Mesodermal cell (in vitro differentiated cells): ENCODE results near the gene ST7.
"Not testable (repeated sequence)": the region's sequence is repeated elsewhere in the genome, so short reads cannot be mapped to it uniquely, and the experiment has no call there.

Experiments used
- H3K27ac ChIP-seq: 2 replicates; pipeline ENCODE4 v1.7.0; 2013; ENCODE audit warnings: mild to moderate bottlenecking, low read depth, low read length, moderate library complexity; ENCODE audit not compliant: severe bottlenecking
- H3K36me3 ChIP-seq: 2 replicates; pipeline ENCODE4 v1.7.1; 2013; ENCODE audit warnings: mild to moderate bottlenecking, low read length, moderate library complexity; ENCODE audit not compliant: control insufficient read depth, insufficient read depth
- H3K4me1 ChIP-seq: one replicate; pipeline ENCODE4 v1.7.1; 2013; ENCODE audit warnings: mild to moderate bottlenecking, low read length; ENCODE audit not compliant: insufficient read depth, control insufficient read depth, poor library complexity, severe bottlenecking
- H3K4me3 ChIP-seq: 2 replicates; pipeline ENCODE4 v1.7.0; 2013; ENCODE audit warnings: low read length, control low read depth, mild to moderate bottlenecking; ENCODE audit not compliant: insufficient read depth, poor library complexity, severe bottlenecking; ENCODE audit errors: extremely low read depth
- H3K9me3 ChIP-seq: 2 replicates; pipeline ENCODE4 v1.7.1; 2013; ENCODE audit warnings: mild to moderate bottlenecking, low read length, moderate library complexity; ENCODE audit not compliant: control insufficient read depth
- WGBS, 2 experiments: methylation state at CpG; one replicate each; pipeline ENCODE4 v1.1.5; 2013; ENCODE audit warnings: missing lambda C conversion rate in 2 of 2; ENCODE audit not compliant: insufficient coverage in 2 of 2; 5-methylcytosine and 5-hydroxymethylcytosine counted together

The ST7 gene

GRCh38 chr7:116963234-116963633 is 9.9 kb downstream of the ST7 start:
- Histone ChIP-seq H3K36me3 (no peaks in the 10 kb centered on the region), H3K4me3 (no peak overlapping the region), H3K27ac (no peak overlapping the region), H3K4me1 (no peaks in the 10 kb centered on the region), H3K9me3 (peaks cover 2% of the 10 kb centered on the region)

GRCh38 chr7:116966601-116967000 is 13.3 kb downstream of the ST7 start:
- no peaks in the 10 kb centered on the region for H3K36me3 ChIP-seq

GRCh38 chr7:116967254-116967922 is 14.1 kb downstream of the ST7 start:
- Histone ChIP-seq H3K36me3 (no peaks in the 10 kb centered on the region), H3K27ac (no peak overlapping the region), H3K4me1 (no peaks in the 10 kb centered on the region), H3K9me3 (no peaks in the 10 kb centered on the region), H3K4me3 (no peak overlapping the region)
- 90 to 100% methylated on average over 3 to 4 of the region's 5 CpGs for whole genome bisulfite sequencing, 2 experiments

More at GRCh38 chr7:116966601-116967000, 13.3 kb downstream of the ST7 start:
- Histone ChIP-seq H3K27ac (no peak overlapping the region), H3K4me1 (no peaks in the 10 kb centered on the region), H3K9me3 (peaks cover 2% of the 10 kb centered on the region), H3K4me3 (no peak overlapping the region)

- Histone ChIP-seq H3K9me3 (no peaks in the 10 kb centered on the region), H3K27ac (no peak overlapping the region), H3K4me3 (no peak overlapping the region), H3K4me1 (no peaks in the 10 kb centered on the region), H3K36me3 (no peaks in the 10 kb centered on the region)
- WGBS, 2 experiments, result no CpG with 5 or more reads among the region's 1 CpG
These were observed 14.7 kb downstream of the ST7 start for GRCh38 chr7:116967983-116968382.

GRCh38 chr7:116968631-116969030 is 15.3 kb downstream of the ST7 start:
- H3K4me3 ChIP-seq, result no peak overlapping the region
- no peaks in the 10 kb centered on the region for H3K9me3 ChIP-seq
- no peak overlapping the region for H3K27ac ChIP-seq
- no peaks in the 10 kb centered on the region for H3K36me3 ChIP-seq
- H3K4me1 ChIP-seq, result no peaks in the 10 kb centered on the region

- no peaks in the 10 kb centered on the region for H3K9me3 ChIP-seq
- 93 to 100% methylated on average over 1 to 2 of the region's 3 CpGs for WGBS, 2 experiments
- H3K4me1 ChIP-seq, result no peaks in the 10 kb centered on the region
- peaks cover under 1% of the 10 kb centered on the region for H3K36me3 ChIP-seq
- no peak overlapping the region for H3K27ac ChIP-seq
- H3K4me3 ChIP-seq, result no peak overlapping the region
These were observed 16.1 kb downstream of the ST7 start for GRCh38 chr7:116969371-116969902.

- no CpG with 5 or more reads among the region's 3 CpGs for WGBS, 2 experiments
- no peak overlapping the region for H3K4me3 ChIP-seq
- H3K36me3 ChIP-seq, result peaks cover 2% of the 10 kb centered on the region
- H3K27ac ChIP-seq, result no peak overlapping the region
- no peaks in the 10 kb centered on the region for H3K4me1 ChIP-seq
- H3K9me3 ChIP-seq, result no peaks in the 10 kb centered on the region
These were observed 17.1 kb downstream of the ST7 start for GRCh38 chr7:116970238-116970910.

- not testable (repeated sequence) for H3K4me1 ChIP-seq, H3K27ac ChIP-seq, H3K36me3 ChIP-seq
These were observed 17.9 kb downstream of the ST7 start for GRCh38 chr7:116971153-116971552.

GRCh38 chr7:116971869-116972268 is 18.6 kb downstream of the ST7 start:
- peaks cover 2% of the 10 kb centered on the region for H3K36me3 ChIP-seq
- no peak overlapping the region for H3K4me3 ChIP-seq
- 51 to 61% methylated on average over 4 of the region's 4 CpGs for WGBS, 2 experiments
- H3K27ac ChIP-seq, result no peak overlapping the region
- H3K4me1 ChIP-seq, result no peaks in the 10 kb centered on the region
- no peaks in the 10 kb centered on the region for H3K9me3 ChIP-seq

More at GRCh38 chr7:116971153-116971552, 17.9 kb downstream of the ST7 start:
- not testable (repeated sequence) for H3K9me3 ChIP-seq, H3K4me3 ChIP-seq

- not testable (repeated sequence) for H3K4me3 ChIP-seq, H3K9me3 ChIP-seq, H3K36me3 ChIP-seq, H3K4me1 ChIP-seq, H3K27ac ChIP-seq
- 100% methylated on average over 1 to 3 of the region's 3 CpGs for WGBS, 2 experiments
These were observed 21.7 kb downstream of the ST7 start for GRCh38 chr7:116975024-116975423.

- Histone ChIP-seq H3K27ac (no peak overlapping the region), H3K9me3 (no peaks in the 10 kb centered on the region), H3K4me1 (no peaks in the 10 kb centered on the region), H3K36me3 (peaks cover 2% of the 10 kb centered on the region), H3K4me3 (no peak overlapping the region)
- no CpG with 5 or more reads among the region's 1 CpG for WGBS, 2 experiments
These were observed 23.9 kb downstream of the ST7 start for GRCh38 chr7:116977172-116977571.
